Measurements from ENCODE around the gene USE1.

DNA sequence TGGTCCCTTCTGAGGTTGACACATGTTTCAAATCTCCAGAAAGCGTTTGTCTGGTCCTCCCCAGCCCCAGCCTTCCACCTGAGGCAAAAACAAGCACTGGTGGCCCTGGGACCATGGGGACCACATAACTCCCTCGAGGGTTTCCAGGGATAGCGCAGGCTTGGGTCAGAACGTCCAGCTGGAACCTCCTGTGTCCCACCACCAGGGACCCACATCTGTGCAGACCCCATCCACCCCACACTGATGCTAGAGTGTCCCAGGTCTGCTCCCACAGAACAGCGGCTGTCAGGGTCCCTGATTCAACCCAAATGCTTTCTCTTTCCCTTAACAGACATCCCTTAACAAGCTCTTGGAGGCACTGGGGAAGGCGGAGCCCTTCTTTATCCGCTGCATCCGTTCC, 29.6 kb upstream of the USE1 start:
- TF ChIP-seq, protein P1, sequence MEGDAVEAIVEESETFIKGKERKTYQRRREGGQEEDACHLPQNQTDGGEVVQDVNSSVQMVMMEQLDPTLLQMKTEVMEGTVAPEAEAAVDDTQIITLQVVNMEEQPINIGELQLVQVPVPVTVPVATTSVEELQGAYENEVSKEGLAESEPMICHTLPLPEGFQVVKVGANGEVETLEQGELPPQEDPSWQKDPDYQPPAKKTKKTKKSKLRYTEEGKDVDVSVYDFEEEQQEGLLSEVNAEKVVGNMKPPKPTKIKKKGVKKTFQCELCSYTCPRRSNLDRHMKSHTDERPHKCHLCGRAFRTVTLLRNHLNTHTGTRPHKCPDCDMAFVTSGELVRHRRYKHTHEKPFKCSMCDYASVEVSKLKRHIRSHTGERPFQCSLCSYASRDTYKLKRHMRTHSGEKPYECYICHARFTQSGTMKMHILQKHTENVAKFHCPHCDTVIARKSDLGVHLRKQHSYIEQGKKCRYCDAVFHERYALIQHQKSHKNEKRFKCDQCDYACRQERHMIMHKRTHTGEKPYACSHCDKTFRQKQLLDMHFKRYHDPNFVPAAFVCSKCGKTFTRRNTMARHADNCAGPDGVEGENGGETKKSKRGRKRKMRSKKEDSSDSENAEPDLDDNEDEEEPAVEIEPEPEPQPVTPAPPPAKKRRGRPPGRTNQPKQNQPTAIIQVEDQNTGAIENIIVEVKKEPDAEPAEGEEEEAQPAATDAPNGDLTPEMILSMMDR (IDR thresholded peaks at IDR 0.05), result no peak
- no peak for TF ChIP-seq POLR2AphosphoS5 (IDR thresholded peaks at IDR 0.05)

Measured in prostate gland (tissue), 2 donors.